GM12878 (cell line): ENCODE results near the gene SYCE3. TPM values are rescaled to one million over a fixed set of nuclear protein-coding genes. Genes with fewer than 3 reads are reported as not detected.
A peak's percentile ranks its signal among the peaks of the same experiment; 100 is the strongest.

Source experiments
- ATAC-seq: fragments of 200-7000 bp; cut with Tn5 transposase; 3 replicates; pipeline ENCODE4 v1.9.1; 2020; ENCODE audit warnings: mild to moderate bottlenecking, moderate library complexity
- BruUV-seq: library from RNA; stranded (reverse); fragments of 400-500 nt; replicated peaks from 2 replicates; lab custom pipeline; 2021; lab: Mats Ljungman, UMichigan
- CTCF ChIA-PET: fragments of 300-600 bp; sonication (Branson Sonifier 250); formaldehyde crosslinking; extraction: SDS; loops from one replicate; lab custom pipeline; 2021; ENCODE audit warnings: inconsistent platforms; lab: Yijun Ruan, JAX
- POLR2A ChIA-PET: fragments of 350-600 bp; formaldehyde crosslinking; extraction: SDS; loops from one replicate; lab custom pipeline; 2021; ENCODE audit warnings: inconsistent platforms; lab: Charles Lee
- RAD21 ChIA-PET: fragments of 300-600 bp; sonication (Branson Sonifier 250); formaldehyde crosslinking; loops from one replicate; lab custom pipeline; 2023; ENCODE audit warnings: antibody characterized with exemption; ENCODE audit not compliant: unreplicated experiment; lab: Charles Lee
- SMC1A ChIA-PET: fragments of 300-600 bp; sonication (Branson Sonifier 250); formaldehyde crosslinking; loops from one replicate; lab custom pipeline; 2023; ENCODE audit not compliant: unreplicated experiment, uncharacterized antibody; lab: Charles Lee
- DNase-seq: peaks from one replicate; pipeline ENCODE4 v3.0.0-alpha.2; 2011; ENCODE audit warnings: low read depth, low spot score
- FAIRE-seq: peaks from 3 replicates; lab custom pipeline; 2011; peaks lifted over from hg19 to GRCh38; lab: Jason Lieb, UNC
- H2AFZ ChIP-seq: 2 replicates; pipeline ENCODE4 v1.6.0; 2011; ENCODE audit warnings: low read depth, low read length, control low read depth; ENCODE audit not compliant: control insufficient read depth
- H3K27ac ChIP-seq: 2 replicates; pipeline ENCODE4 v1.5.1; 2011; ENCODE audit warnings: control low read depth; ENCODE audit not compliant: control insufficient read depth, insufficient read depth
- H3K27me3 ChIP-seq, 2 experiments: replicated peaks in 1 of 2; 2 replicates each; pipeline versions ENCODE4 v1.6.0 to v1.6.1; 2011; ENCODE audit warnings: low read length in 1 of 2; ENCODE audit not compliant: control insufficient read depth in 2 of 2, insufficient read depth in 2 of 2
- H3K36me3 ChIP-seq, 2 experiments: 2 replicates each; pipeline ENCODE4 v1.5.1; 2011; ENCODE audit warnings: low read length in 1 of 2; ENCODE audit not compliant: control insufficient read depth in 2 of 2, insufficient read depth in 2 of 2
- H3K4me1 ChIP-seq: 2 replicates; pipeline ENCODE4 v1.6.1; 2011; ENCODE audit warnings: mild to moderate bottlenecking, low read length, moderate library complexity, mixed read lengths; ENCODE audit not compliant: control insufficient read depth, insufficient read depth
- H3K4me2 ChIP-seq: 2 replicates; pipeline ENCODE4 v1.6.0; 2011; ENCODE audit warnings: control low read depth; ENCODE audit not compliant: control insufficient read depth, insufficient read depth
- H3K4me3 ChIP-seq: fragments of 200-600 bp; sonication (generic); 2 replicates; pipeline ENCODE4 v1.5.1; 2016
- H3K79me2 ChIP-seq: 2 replicates; pipeline ENCODE4 v1.6.0; 2011; ENCODE audit warnings: low read length; ENCODE audit not compliant: control insufficient read depth, insufficient read depth
- H3K9ac ChIP-seq: 2 replicates; pipeline ENCODE4 v1.8.0; 2011; ENCODE audit warnings: low read length, control low read depth, mixed read lengths; ENCODE audit not compliant: control insufficient read depth, insufficient read depth
- H3K9me3 ChIP-seq: replicated peaks from 3 replicates; pipeline ENCODE4 v1.5.1; 2011; ENCODE audit warnings: mild to moderate bottlenecking, low read length; ENCODE audit not compliant: control insufficient read depth, insufficient read depth
- H4K20me1 ChIP-seq: 2 replicates; pipeline ENCODE4 v1.6.0; 2011; ENCODE audit not compliant: control insufficient read depth, insufficient read depth
- ATF3 ChIP-seq: IDR thresholded peaks from 2 replicates; pipeline ENCODE4 v1.6.1; 2011; ENCODE audit warnings: low read depth, mild to moderate bottlenecking, low read length, moderate library complexity, borderline replicate concordance; ENCODE audit errors: extremely low read depth
- BACH1 ChIP-seq: fragments of 450-650 bp; IDR thresholded peaks from 2 replicates; pipeline ENCODE4 v1.6.1; 2017; ENCODE audit warnings: mild to moderate bottlenecking, borderline replicate concordance
- BHLHE40 ChIP-seq, 2 experiments: fragments of 450-650 bp in 1 of 2; IDR thresholded peaks; 2 replicates each; pipeline ENCODE4 v1.6.1; 2011 to 2017; ENCODE audit warnings: low read depth in 2 of 2, borderline replicate concordance in 1 of 2, improper control_type of control experiment in 1 of 2, low read length in 1 of 2, mild to moderate bottlenecking in 1 of 2
- BMI1 ChIP-seq: fragments of 450-650 bp; IDR thresholded peaks from 2 replicates; pipeline ENCODE4 v1.6.1; 2016; ENCODE audit warnings: mild to moderate bottlenecking, moderate library complexity, borderline replicate concordance
- DPF2 ChIP-seq: fragments of 450-650 bp; IDR thresholded peaks from 2 replicates; pipeline ENCODE4 v1.6.1; 2017; ENCODE audit warnings: mild to moderate bottlenecking
- IKZF1 ChIP-seq: fragments of 450-650 bp; conservative IDR thresholded peaks from 2 replicates; pipeline ENCODE4 v1.6.1; 2017; ENCODE audit warnings: antibody characterized with exemption, mild to moderate bottlenecking
- LARP7 ChIP-seq: fragments of 450-650 bp; IDR thresholded peaks from 2 replicates; pipeline ENCODE4 v1.6.1; 2017; ENCODE audit warnings: mild to moderate bottlenecking
- MAX ChIP-seq: IDR thresholded peaks from 2 replicates; pipeline ENCODE4 v1.6.1; 2012; ENCODE audit warnings: low read depth, low read length, improper control_type of control experiment
- MLLT1 ChIP-seq: fragments of 450-650 bp; IDR thresholded peaks from 2 replicates; pipeline ENCODE4 v1.6.1; 2016; ENCODE audit warnings: mild to moderate bottlenecking
- MXI1 ChIP-seq: fragments of 150-350 bp; IDR thresholded peaks from 2 replicates; pipeline ENCODE4 v1.6.1; 2011; ENCODE audit warnings: low read depth, mild to moderate bottlenecking, inconsistent platforms, low read length, improper control_type of control experiment
- NBN ChIP-seq: fragments of 450-650 bp; IDR thresholded peaks from 2 replicates; pipeline ENCODE4 v1.6.1; 2016
- RB1 ChIP-seq: fragments of 450-650 bp; formaldehyde crosslinking; IDR thresholded peaks from 2 replicates; pipeline ENCODE4 v1.6.1; 2017; ENCODE audit warnings: mild to moderate bottlenecking, borderline replicate concordance
- REST ChIP-seq: IDR thresholded peaks from 2 replicates; pipeline ENCODE4 v1.6.1; 2012; ENCODE audit warnings: mild to moderate bottlenecking, low read depth, low read length
- SIN3A ChIP-seq: IDR thresholded peaks from 2 replicates; pipeline ENCODE4 v1.6.1; 2012; ENCODE audit warnings: low read depth, low read length, improper control_type of control experiment
- STAT1 ChIP-seq: fragments of 450-650 bp; conservative IDR thresholded peaks from 2 replicates; pipeline ENCODE4 v1.6.1; 2014; ENCODE audit warnings: antibody characterized with exemption, mild to moderate bottlenecking
- ZNF217 ChIP-seq: fragments of 450-650 bp; IDR thresholded peaks from 2 replicates; pipeline ENCODE4 v1.6.1; 2017; ENCODE audit warnings: antibody characterized with exemption, mild to moderate bottlenecking
- ZNF622 ChIP-seq: fragments of 450-650 bp; IDR thresholded peaks from 2 replicates; pipeline ENCODE4 v1.6.1; 2017; ENCODE audit warnings: mild to moderate bottlenecking, inconsistent platforms
- ZZZ3 ChIP-seq: IDR thresholded peaks from 2 replicates; pipeline ENCODE4 v1.6.1; 2011; ENCODE audit warnings: low read depth; ENCODE audit not compliant: control insufficient read depth, insufficient read length
- WGBS: methylation state at CpG from one replicate; pipeline ENCODE4 v1.1.6; 2016; ENCODE audit warnings: low lambda C conversion rate; ENCODE audit not compliant: insufficient replicate concordance, insufficient coverage; ENCODE audit errors: missing lambda C conversion rate; 5-methylcytosine and 5-hydroxymethylcytosine counted together
- in situ Hi-C: fragments of 300-500 bp; cut with MboI; formaldehyde crosslinking; loops from 9 replicates; pipeline ENCODE4 v1.14.3; 2018; ENCODE audit warnings: mixed read lengths
- intact Hi-C: fragments of 100-400 bp; cut with micrococcal nuclease; formaldehyde crosslinking; loops from one replicate; pipeline ENCODE4 v1.14.2; 2022; ENCODE audit not compliant: unreplicated experiment
- polyA plus RNA-seq, 11 experiments: library from polyadenylated mRNA; depleted of rRNA in 4 of 11; unstranded in 6 of 11; stranded (reverse) in 5 of 11; fragments of >200 nt; fragmentation: Nextera tagmentation in 4 of 11; fragmentation: Illumina TruSeq in 1 of 11; extraction: Ambion mirVana in 4 of 11; extraction: Trizol in 1 of 11; gene quantifications; 1 replicate in 1 of 11; 2 replicates in 10 of 11; pipeline versions ENCODE4 v1.2.1 to v1.2.3, GENCODE V29; 2011 to 2016; ENCODE audit warnings: inconsistent platforms in 2 of 11, missing spikeins in 2 of 11, low read depth in 1 of 11
- total RNA-seq, 4 experiments: library from RNA; depleted of rRNA in 3 of 4; stranded (reverse); fragments of >200 nt in 3 of 4; fragmentation: Illumina TruSeq in 1 of 4; extraction: Trizol in 1 of 4; gene quantifications; 2 replicates each; pipeline versions ENCODE4 v1.2.1 to v1.2.3, GENCODE V29; 2013 to 2021

Gene SYCE3
- total and polyA plus RNA-seq, 10 of the 15 experiments (the other 5 are each of a cell fraction or from before 2014, with no cell fraction given): 0.38 to 0.91 (median 0.76) TPM; not detected in 4

- TF ChIP-seq LARP7: 0 out of 2 replicates have a peak, but pooled peaks have one; percentile 25
- peak in 1 of 2 experiments; percentile 20; a peak in 1 of 4 replicates for TF ChIP-seq BHLHE40 (IDR thresholded peaks at IDR 0.05; ENCODE audit: borderline replicate concordance in 1 of 2, low read depth in 2 of 2, low read length in 1 of 2)
- peak; percentile 99 for TF ChIP-seq REST
- TF ChIP-seq DPF2: no peak
- TF ChIP-seq RB1: peak; percentile 44; the same call in 1 of the 2 replicates
- peak; percentile 61; the same call in 1 of the 2 replicates for TF ChIP-seq MAX
These were observed 37.2 kb upstream of the SYCE3 start (continued) for GRCh38 chr22:50599816-50600455.

- FAIRE-seq (no peak), ATAC-seq (no peak), DNase-seq (no peak)
- no peaks in the 10 kb centered on the region for H3K4me1 ChIP-seq
- no peaks in the 10 kb centered on the region for H3K9me3 ChIP-seq
- H3K4me3 ChIP-seq: no peak overlapping the region
- intact Hi-C loops: no loop called here
- WGBS: 39% methylated on average over 5 of the region's 5 CpGs
- RAD21 ChIA-PET: no interaction called here
- in situ Hi-C loops: no loop called here
- CTCF ChIA-PET: no interaction called here
- H4K20me1 ChIP-seq: no peaks in the 10 kb centered on the region
- peaks cover 0 to 5% of the 10 kb centered on the region in 2 experiments; a peak in 2 of 4 replicates for H3K27me3 ChIP-seq
- SMC1A ChIA-PET: interaction anchor here (1.2 kb wide), 1 partner anchor 87 kb away, joined by 3 read pairs; no protein-coding TSS in a partner anchor
- no peak overlapping the region for H2AFZ ChIP-seq
- no peaks in the 10 kb centered on the region for H3K36me3 ChIP-seq
- no TSS peak for BruUV-seq
- no peak overlapping the region for H3K27ac ChIP-seq
- POLR2A ChIA-PET: no interaction called here
- H3K79me2 ChIP-seq: no peaks in the 10 kb centered on the region
- H3K4me2 ChIP-seq: no peak overlapping the region
- no peak overlapping the region for H3K9ac ChIP-seq
- TF ChIP-seq ZNF217 (no peak), MXI1 (no peak), SIN3A (no peak), NBN (no peak), STAT1 (no peak), ATF3 (no peak), BMI1 (no peak), BACH1 (no peak), ZNF622 (no peak), MLLT1 (no peak), ZZZ3 (no peak), IKZF1 (no peak)
These were observed 34.4 kb upstream of the SYCE3 start for GRCh38 chr22:50597097-50597496.
